Skin of body (tissue), 2 donors: Measurements from ENCODE around the gene CDC37. TPM values are rescaled to one million over a fixed set of nuclear protein-coding genes. Genes with fewer than 3 reads are reported as not detected.

ENCODE experiments used
- DNase-seq: peaks from one replicate; lab custom pipeline; 2025; lab: John Stamatoyannopoulos, UW
- total RNA-seq: library from RNA; depleted of rRNA; stranded (reverse); fragments of >200 nt; gene quantifications from one replicate; pipeline ENCODE4 v1.2.3, GENCODE V29; 2014

Gene CDC37
- total RNA-seq: 80.6 TPM

GRCh38 chr19:10403137-10404021 lies at the start of gene CDC37:
CDC37 (minus strand) TSS chr19:10403542; CDS start chr19:10403479, 63 bp downstream.
- DNase-seq: peak; percentile 96

GRCh38 chr19:10450853-10451609 lies 47.7 kb upstream of the CDC37 start:
- no peak for DNase-seq

- no peak for DNase-seq
Measured at GRCh38 chr19:10450191-10450852, 47.0 kb upstream of the CDC37 start.

- no peak for DNase-seq
Measured at GRCh38 chr19:10449037-10449436, 45.7 kb upstream of the CDC37 start.

- no peak for DNase-seq
Measured at GRCh38 chr19:10442698-10443097, 39.4 kb upstream of the CDC37 start.

- DNase-seq: no peak
Measured at GRCh38 chr19:10439588-10439987, 36.2 kb upstream of the CDC37 start.

GRCh38 chr19:10433131-10433536 lies 29.8 kb upstream of the CDC37 start:
- no peak for DNase-seq

GRCh38 chr19:10432736-10433130 lies 29.4 kb upstream of the CDC37 start:
- DNase-seq: no peak

- no peak for DNase-seq
Measured at GRCh38 chr19:10431943-10432735, 28.8 kb upstream of the CDC37 start.

GRCh38 chr19:10431254-10431942 lies 28.1 kb upstream of the CDC37 start:
- no peak for DNase-seq

GRCh38 chr19:10430505-10431253 lies 27.3 kb upstream of the CDC37 start:
- DNase-seq: no peak

- DNase-seq: no peak
Measured at GRCh38 chr19:10428996-10429381, 25.6 kb upstream of the CDC37 start.

- no peak for DNase-seq
Measured at GRCh38 chr19:10427169-10427568, 23.8 kb upstream of the CDC37 start.

GRCh38 chr19:10424011-10424637 lies 20.8 kb upstream of the CDC37 start:
- peak; percentile 43 for DNase-seq

GRCh38 chr19:10422846-10423245 lies 19.5 kb upstream of the CDC37 start:
- DNase-seq: no peak

- no peak for DNase-seq
Measured at GRCh38 chr19:10422046-10422461, 18.7 kb upstream of the CDC37 start.

GRCh38 chr19:10421240-10422045 lies 18.1 kb upstream of the CDC37 start:
- no peak for DNase-seq

- no peak for DNase-seq
Measured at GRCh38 chr19:10420444-10421239, 17.3 kb upstream of the CDC37 start, which contains the start of gene PDE4A. PDE4A (plus strand) TSS chr19:10420538; CDS start chr19:10420765, 227 bp downstream.
